ENCODE measurements around the gene CNTROB.

Gene CNTROB

GRCh38 chr17:7955414-7956227 is 23.6 kb downstream of the CNTROB start:
- Histone ChIP-seq H3K4me3 (ENCODE audit: low read depth in 1 of 2, low read length in 2 of 2) (no peak overlapping the region), H3K36me3 (ENCODE audit: insufficient read depth, low read length) (no peaks in the 10 kb centered on the region), H3K4me1 (ENCODE audit: insufficient read depth, low read length) (no peaks in the 10 kb centered on the region), H3K4me2 (ENCODE audit: insufficient read depth, low read length) (no peak overlapping the region), H2AFZ (ENCODE audit: low read depth, low read length) (no peak overlapping the region), H3K9ac (ENCODE audit: low read depth, low read length) (no peak overlapping the region), H3K27me3 (ENCODE audit: insufficient read depth, low read length, poor library complexity) (peaks cover 4% of the 10 kb centered on the region), H3K9me3 (ENCODE audit: insufficient read depth, low read length, severe bottlenecking) (no peaks in the 10 kb centered on the region), H4K20me1 (ENCODE audit: insufficient read depth, low read length) (no peaks in the 10 kb centered on the region), H3K79me2 (ENCODE audit: insufficient read depth, low read length) (no peaks in the 10 kb centered on the region), H3K27ac (ENCODE audit: low read length) (no peak overlapping the region)
- TF ChIP-seq CTCF (IDR thresholded peaks at IDR 0.05; ENCODE audit: borderline replicate concordance, extremely low read depth, low read length, poor library complexity, severe bottlenecking), result no peak
- TF ChIP-seq EZH2 (IDR thresholded peaks at IDR 0.05; ENCODE audit: borderline replicate concordance, low read depth, low read length, severe bottlenecking), result no peak
- no peak for DNase-seq
- no peak for ATAC-seq (ENCODE audit: insufficient read depth, low read depth)

- ATAC-seq (ENCODE audit: insufficient read depth, low read depth) (no peak), DNase-seq (no peak)
- Histone ChIP-seq H3K36me3 (ENCODE audit: insufficient read depth, low read length) (no peaks in the 10 kb centered on the region), H3K4me1 (ENCODE audit: insufficient read depth, low read length) (no peaks in the 10 kb centered on the region), H4K20me1 (ENCODE audit: insufficient read depth, low read length) (no peaks in the 10 kb centered on the region), H3K79me2 (ENCODE audit: insufficient read depth, low read length) (no peaks in the 10 kb centered on the region), H3K27me3 (ENCODE audit: insufficient read depth, low read length, poor library complexity) (peaks cover 7% of the 10 kb centered on the region), H3K4me2 (ENCODE audit: insufficient read depth, low read length) (no peak overlapping the region), H3K9ac (ENCODE audit: low read depth, low read length) (no peak overlapping the region), H3K9me3 (ENCODE audit: insufficient read depth, low read length, severe bottlenecking) (no peaks in the 10 kb centered on the region), H3K27ac (ENCODE audit: low read length) (no peak overlapping the region), H3K4me3 (ENCODE audit: low read depth in 1 of 2, low read length in 2 of 2) (no peak overlapping the region), H2AFZ (ENCODE audit: low read depth, low read length) (no peak overlapping the region)
- TF ChIP-seq CTCF (IDR thresholded peaks at IDR 0.05; ENCODE audit: borderline replicate concordance, extremely low read depth, low read length, poor library complexity, severe bottlenecking) (no peak), EZH2 (IDR thresholded peaks at IDR 0.05; ENCODE audit: borderline replicate concordance, low read depth, low read length, severe bottlenecking) (no peak)
These were observed 24.4 kb downstream of the CNTROB start for GRCh38 chr17:7956228-7956965.

GRCh38 chr17:7959503-7960253 is 27.7 kb downstream of the CNTROB start:
- Histone ChIP-seq H4K20me1 (ENCODE audit: insufficient read depth, low read length) (no peaks in the 10 kb centered on the region), H3K9ac (ENCODE audit: low read depth, low read length) (no peak overlapping the region), H3K27ac (ENCODE audit: low read length) (no peak overlapping the region), H3K4me1 (ENCODE audit: insufficient read depth, low read length) (no peaks in the 10 kb centered on the region), H3K36me3 (ENCODE audit: insufficient read depth, low read length) (no peaks in the 10 kb centered on the region), H3K27me3 (ENCODE audit: insufficient read depth, low read length, poor library complexity) (peaks cover 9% of the 10 kb centered on the region), H3K4me2 (ENCODE audit: insufficient read depth, low read length) (no peak overlapping the region), H3K4me3 (ENCODE audit: low read depth in 1 of 2, low read length in 2 of 2) (no peak overlapping the region), H2AFZ (ENCODE audit: low read depth, low read length) (no peak overlapping the region), H3K79me2 (ENCODE audit: insufficient read depth, low read length) (no peaks in the 10 kb centered on the region), H3K9me3 (ENCODE audit: insufficient read depth, low read length, severe bottlenecking) (no peaks in the 10 kb centered on the region)
- DNase-seq (no peak), ATAC-seq (ENCODE audit: insufficient read depth, low read depth) (no peak)
- TF ChIP-seq EZH2 (IDR thresholded peaks at IDR 0.05; ENCODE audit: borderline replicate concordance, low read depth, low read length, severe bottlenecking) (no peak), CTCF (IDR thresholded peaks at IDR 0.05; ENCODE audit: borderline replicate concordance, extremely low read depth, low read length, poor library complexity, severe bottlenecking) (no peak)

Data from DND-41 (cell line).